Prostate gland (tissue), 2 donors: Measurements from ENCODE around the gene CRHBP. TPM values are rescaled to one million over a fixed set of nuclear protein-coding genes. Genes with fewer than 3 reads are reported as not detected.

Experiments
- DNase-seq: peaks from one replicate; pipeline ENCODE4 v3.0.0-alpha.2; 2019; ENCODE audit warnings: low spot score
- H3K27ac ChIP-seq, 2 donors: fragments of 200-600 bp; sonication (generic); 2 replicates each; pipeline ENCODE4 v1.5.1; 2017 to 2019
- H3K27me3 ChIP-seq: fragments of 200-600 bp; sonication (generic); replicated peaks from 2 replicates; pipeline ENCODE4 v1.5.1; 2019; ENCODE audit not compliant: insufficient read depth
- H3K36me3 ChIP-seq, 2 donors: fragments of 200-600 bp; sonication (generic); 1 replicate in 1 of 2; 2 replicates in 1 of 2; pipeline versions ENCODE4 v1.5.1 to v1.8.1; 2017 to 2019
- H3K4me1 ChIP-seq: fragments of 200-600 bp; sonication (generic); replicated peaks from 2 replicates; pipeline ENCODE4 v1.5.1; 2019
- H3K4me3 ChIP-seq, 2 donors: fragments of 200-600 bp; sonication (generic); 2 replicates each; pipeline ENCODE4 v1.5.1; 2017 to 2019
- H3K9me3 ChIP-seq: fragments of 200-600 bp; sonication (generic); 2 replicates; pipeline ENCODE4 v1.5.1; 2017
- CTCF ChIP-seq, 4 experiments: fragments of 200-600 bp in 2 of 4; fragments of 450-650 bp in 2 of 4; sonication (generic) in 2 of 4; IDR thresholded peaks; 1 replicate in 3 of 4; 2 replicates in 1 of 4; pipeline ENCODE4 v1.5.1; 2016 to 2019; ENCODE audit warnings: antibody characterized with exemption in 4 of 4, mild to moderate bottlenecking in 2 of 4, moderate library complexity in 2 of 4
- POLR2A ChIP-seq: fragments of 450-650 bp; IDR thresholded peaks from one replicate; pipeline ENCODE4 v1.6.1; 2016; ENCODE audit warnings: antibody characterized with exemption, mild to moderate bottlenecking
- POLR2AphosphoS5 ChIP-seq: sonication (generic); formaldehyde crosslinking; IDR thresholded peaks from one replicate; pipeline ENCODE4 v1.6.1; 2017; ENCODE audit warnings: antibody characterized with exemption
- WGBS: methylation state at CpG from one replicate; pipeline ENCODE4 v1.1.5; 2018; 5-methylcytosine and 5-hydroxymethylcytosine counted together
- intact Hi-C: fragments of 100-400 bp; cut with DNase I; formaldehyde crosslinking; loops from one replicate; pipeline ENCODE4 v1.14.2; 2022
- total RNA-seq, 2 donors: library from RNA; depleted of rRNA; stranded (reverse); fragments of >200 nt; gene quantifications; one replicate each; pipeline ENCODE4 v1.1.0, GENCODE V29; 2016

The CRHBP gene
- total RNA-seq, 2 donors from 2014 or later = 0.91 to 5.0 TPM

- Histone ChIP-seq H3K4me3 (no peak overlapping the region), H3K27ac (no peak overlapping the region), H3K4me1 (no peaks in the 10 kb centered on the region), H3K36me3 (no peaks in the 10 kb centered on the region), H3K9me3 (no peaks in the 10 kb centered on the region), H3K27me3 (peaks cover 12% of the 10 kb centered on the region)
- TF ChIP-seq POLR2A (no peak), CTCF (IDR thresholded peaks at IDR 0.05) (no peak), POLR2AphosphoS5 (no peak)
- no peak for DNase-seq
- intact Hi-C loops = no loop called here
- 63% methylated on average over 5 of the region's 5 CpGs for WGBS
Observed at GRCh38 chr5:76958991-76959767, 6.3 kb downstream of the CRHBP start.

- peaks cover 4% of the 10 kb centered on the region for H3K27me3 ChIP-seq
- H3K9me3 ChIP-seq = no peaks in the 10 kb centered on the region
- no peaks in the 10 kb centered on the region for H3K36me3 ChIP-seq
- 69% methylated on average over 3 of the region's 3 CpGs for WGBS
- H3K4me1 ChIP-seq = no peaks in the 10 kb centered on the region
- no peak for DNase-seq
- intact Hi-C loops = no loop called here
- H3K27ac ChIP-seq = no peak overlapping the region
- TF ChIP-seq POLR2A (no peak), POLR2AphosphoS5 (no peak), CTCF (IDR thresholded peaks at IDR 0.05) (no peak)
- H3K4me3 ChIP-seq = no peak overlapping the region
Observed at GRCh38 chr5:76960004-76960625, 7.3 kb downstream of the CRHBP start.

GRCh38 chr5:76964060-76964459 is 11.2 kb downstream of the CRHBP start:
- WGBS = 34% methylated on average over 2 of the region's 2 CpGs

GRCh38 chr5:76971511-76971910 is 18.7 kb downstream of the CRHBP start:
- WGBS = 23% methylated on average over 2 of the region's 2 CpGs

More at GRCh38 chr5:76964060-76964459, 11.2 kb downstream of the CRHBP start:
- no peak for TF ChIP-seq POLR2AphosphoS5
- no peak for TF ChIP-seq POLR2A
- Histone ChIP-seq H3K36me3 (no peaks in the 10 kb centered on the region), H3K4me3 (no peak overlapping the region), H3K27me3 (no peaks in the 10 kb centered on the region), H3K9me3 (no peaks in the 10 kb centered on the region), H3K4me1 (no peaks in the 10 kb centered on the region), H3K27ac (no peak overlapping the region)
- intact Hi-C loops = no loop called here
- DNase-seq = no peak

GRCh38 chr5:76972689-76973088 is 19.8 kb downstream of the CRHBP start:
- Histone ChIP-seq H3K9me3 (no peaks in the 10 kb centered on the region), H3K4me3 (no peak overlapping the region), H3K27ac (no peak overlapping the region), H3K36me3 (no peaks in the 10 kb centered on the region), H3K4me1 (no peaks in the 10 kb centered on the region), H3K27me3 (no peaks in the 10 kb centered on the region)
- no peak for DNase-seq
- WGBS = 84% methylated on average over 2 of the region's 2 CpGs
- intact Hi-C loops = no loop called here
- TF ChIP-seq CTCF (IDR thresholded peaks at IDR 0.05) (no peak), POLR2AphosphoS5 (no peak), POLR2A (no peak)

More at GRCh38 chr5:76971511-76971910, 18.7 kb downstream of the CRHBP start:
- intact Hi-C loops = no loop called here
- TF ChIP-seq POLR2AphosphoS5 (no peak), CTCF (IDR thresholded peaks at IDR 0.05) (no peak), POLR2A (no peak)
- Histone ChIP-seq H3K9me3 (no peaks in the 10 kb centered on the region), H3K27me3 (no peaks in the 10 kb centered on the region), H3K27ac (no peak overlapping the region), H3K4me3 (no peak overlapping the region), H3K36me3 (no peaks in the 10 kb centered on the region), H3K4me1 (no peaks in the 10 kb centered on the region)
- DNase-seq = no peak
